SU-DHL-6 (cell line): ENCODE measurements around the gene RASAL3.

Source experiments
- H2AFZ ChIP-seq: fragments of 200-600 bp; sonication (generic); 2 replicates; pipeline ENCODE4 v1.6.1; 2014; ENCODE audit warnings: low read depth, mild to moderate bottlenecking, moderate library complexity, mixed read lengths, antibody characterized with exemption, low read length; ENCODE audit not compliant: severe bottlenecking
- H3F3A ChIP-seq: fragments of 200-600 bp; shearing (Covaris generic); 2 replicates; pipeline ENCODE4 v1.6.0; 2016; ENCODE audit warnings: antibody characterized with exemption, mild to moderate bottlenecking; ENCODE audit not compliant: insufficient read depth
- H3K27ac ChIP-seq: fragments of 200-600 bp; sonication (generic); 2 replicates; pipeline ENCODE4 v1.5.1; 2016; ENCODE audit warnings: low read depth, mild to moderate bottlenecking, low read length, moderate library complexity, mixed read lengths
- H3K27me3 ChIP-seq: fragments of 200-600 bp; sonication (generic), shearing (Covaris generic); 2 replicates; pipeline ENCODE4 v1.6.0; 2014; ENCODE audit warnings: mild to moderate bottlenecking, low read length
- H3K36me3 ChIP-seq: fragments of 200-600 bp; sonication (generic); 2 replicates; pipeline ENCODE4 v1.6.1; 2014; ENCODE audit warnings: mild to moderate bottlenecking, low read length, mixed read lengths
- H3K4me2 ChIP-seq: fragments of 300-600, 200-600 bp; shearing (Covaris generic), sonication (generic); 2 replicates; pipeline ENCODE4 v1.6.0; 2014; ENCODE audit warnings: low read length, low read depth, mild to moderate bottlenecking; ENCODE audit not compliant: poor library complexity, severe bottlenecking
- H3K4me3 ChIP-seq: fragments of 200-600 bp; sonication (generic); 2 replicates; pipeline ENCODE4 v1.5.1; 2014; ENCODE audit warnings: antibody characterized with exemption, low read length, mild to moderate bottlenecking, mixed read lengths; ENCODE audit not compliant: insufficient read depth, poor library complexity, severe bottlenecking
- H3K79me2 ChIP-seq: fragments of 200-600 bp; sonication (generic); 2 replicates; pipeline ENCODE4 v1.6.1; 2014; ENCODE audit warnings: mild to moderate bottlenecking, low read length, moderate library complexity; ENCODE audit not compliant: insufficient read depth
- H3K9ac ChIP-seq: fragments of 200-600 bp; sonication (generic); 2 replicates; pipeline ENCODE4 v1.7.0; 2014; ENCODE audit warnings: mild to moderate bottlenecking, low read length
- H3K9me2 ChIP-seq: fragments of 200-600 bp; sonication (generic); replicated peaks from 2 replicates; pipeline ENCODE4 v1.6.1; 2014; ENCODE audit warnings: low read length; ENCODE audit not compliant: insufficient read depth
- H3K9me3 ChIP-seq: fragments of 200-600 bp; sonication (generic); 2 replicates; pipeline ENCODE4 v1.6.1; 2014; ENCODE audit warnings: low read length, mixed read lengths; ENCODE audit not compliant: insufficient read depth
- H4K20me1 ChIP-seq: fragments of 200-600 bp; sonication (generic); 2 replicates; pipeline ENCODE4 v1.6.1; 2014; ENCODE audit warnings: low read depth, mild to moderate bottlenecking, antibody characterized with exemption, low read length, moderate library complexity, mixed read lengths
- EZH2phosphoT487 ChIP-seq: fragments of 200-600 bp; sonication (generic), shearing (Covaris generic); conservative IDR thresholded peaks from 2 replicates; pipeline ENCODE4 v1.6.1; 2018; ENCODE audit warnings: mild to moderate bottlenecking, antibody characterized with exemption, low read length, moderate library complexity, mixed read lengths
- TF ChIP-seq, protein P1 (sequence below): fragments of 200-600 bp; sonication (generic); IDR thresholded peaks from one replicate; pipeline ENCODE4 v1.5.1; 2017; ENCODE audit warnings: antibody characterized with exemption, mild to moderate bottlenecking, low read length, moderate library complexity; ENCODE audit not compliant: insufficient read depth, poor library complexity, severe bottlenecking

RASAL3 gene

DNA sequence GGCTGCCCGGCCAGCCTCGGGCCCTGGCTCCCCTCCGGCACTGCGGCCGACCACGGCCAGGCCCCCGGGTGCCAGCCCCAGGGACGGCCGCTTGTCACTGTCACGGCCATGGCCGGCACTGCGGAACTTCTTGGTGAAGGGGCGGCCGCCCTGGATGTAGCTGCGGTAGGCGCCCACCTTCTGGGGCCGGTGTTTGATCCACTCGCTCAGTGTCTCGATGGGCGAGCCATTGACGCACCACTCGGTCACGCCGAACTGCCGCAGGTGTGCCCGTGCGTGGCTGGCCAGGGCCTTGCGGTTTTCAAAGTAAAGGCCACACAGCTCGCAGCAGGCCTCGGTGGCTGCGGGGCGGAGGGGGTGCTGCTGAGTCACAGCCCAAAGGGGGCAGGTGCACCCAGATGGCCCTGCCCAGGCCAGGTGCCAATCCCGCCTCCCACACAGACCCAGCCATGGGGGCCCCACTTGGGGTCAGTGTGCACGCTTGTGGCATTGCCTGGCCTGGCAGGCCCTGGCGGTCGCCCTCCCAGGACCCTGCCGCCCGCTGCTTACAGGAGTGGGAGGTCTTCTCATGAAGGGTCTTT, 39.6 kb downstream of the RASAL3 start:
- Histone ChIP-seq H4K20me1 (no peaks in the 10 kb centered on the region; the same call in 1 of the 2 replicates), H3K27ac (no peak overlapping the region), H3K36me3 (peaks cover 7% of the 10 kb centered on the region; the same call in 1 of the 2 replicates)

DNA sequence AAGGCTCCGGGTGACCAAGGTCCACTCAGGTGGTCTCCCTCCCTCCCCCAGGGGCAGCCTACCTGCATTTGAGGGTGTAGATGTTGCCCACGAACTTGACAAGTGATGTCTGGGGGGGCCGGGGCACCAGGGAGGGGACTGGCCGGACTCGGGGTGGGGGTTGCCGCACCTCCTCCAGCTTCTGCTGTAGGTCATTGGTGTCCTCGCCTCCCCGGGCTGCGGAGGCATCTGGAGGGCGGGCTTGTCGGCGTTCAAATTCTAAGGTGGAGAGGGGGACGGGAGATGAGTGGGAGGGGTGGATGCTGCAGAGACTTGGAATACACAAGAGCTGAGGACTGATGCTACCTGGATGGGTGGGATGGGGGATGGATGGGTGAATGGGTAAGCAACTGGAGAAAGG, 40.2 kb downstream of the RASAL3 start:
- Histone ChIP-seq H3K4me3 (no peak overlapping the region), H3K9me2 (no peaks in the 10 kb centered on the region), H4K20me1 (no peaks in the 10 kb centered on the region; the same call in 1 of the 2 replicates), H3K27me3 (no peaks in the 10 kb centered on the region), H3K27ac (no peak overlapping the region), H3K9ac (no peak overlapping the region), H3F3A (0 out of 2 replicates have a peak, but pooled peaks cover 8% of the 10 kb centered on the region), H3K36me3 (peaks cover 7% of the 10 kb centered on the region; the same call in 1 of the 2 replicates), H3K4me2 (no peak overlapping the region), H3K9me3 (no peaks in the 10 kb centered on the region), H2AFZ (no peak overlapping the region), H3K79me2 (peaks cover 9% of the 10 kb centered on the region)
- no peak for TF ChIP-seq EZH2phosphoT487
- TF ChIP-seq, protein P1, sequence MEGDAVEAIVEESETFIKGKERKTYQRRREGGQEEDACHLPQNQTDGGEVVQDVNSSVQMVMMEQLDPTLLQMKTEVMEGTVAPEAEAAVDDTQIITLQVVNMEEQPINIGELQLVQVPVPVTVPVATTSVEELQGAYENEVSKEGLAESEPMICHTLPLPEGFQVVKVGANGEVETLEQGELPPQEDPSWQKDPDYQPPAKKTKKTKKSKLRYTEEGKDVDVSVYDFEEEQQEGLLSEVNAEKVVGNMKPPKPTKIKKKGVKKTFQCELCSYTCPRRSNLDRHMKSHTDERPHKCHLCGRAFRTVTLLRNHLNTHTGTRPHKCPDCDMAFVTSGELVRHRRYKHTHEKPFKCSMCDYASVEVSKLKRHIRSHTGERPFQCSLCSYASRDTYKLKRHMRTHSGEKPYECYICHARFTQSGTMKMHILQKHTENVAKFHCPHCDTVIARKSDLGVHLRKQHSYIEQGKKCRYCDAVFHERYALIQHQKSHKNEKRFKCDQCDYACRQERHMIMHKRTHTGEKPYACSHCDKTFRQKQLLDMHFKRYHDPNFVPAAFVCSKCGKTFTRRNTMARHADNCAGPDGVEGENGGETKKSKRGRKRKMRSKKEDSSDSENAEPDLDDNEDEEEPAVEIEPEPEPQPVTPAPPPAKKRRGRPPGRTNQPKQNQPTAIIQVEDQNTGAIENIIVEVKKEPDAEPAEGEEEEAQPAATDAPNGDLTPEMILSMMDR, result no peak

More for the DNA sequence above, 39.6 kb downstream of the RASAL3 start:
- H3F3A ChIP-seq, result 0 out of 2 replicates have a peak, but pooled peaks cover 4% of the 10 kb centered on the region
- no peak overlapping the region for H3K4me2 ChIP-seq
- TF ChIP-seq, protein P1, result no peak
- no peak for TF ChIP-seq EZH2phosphoT487
- no peak overlapping the region for H2AFZ ChIP-seq
- H3K9ac ChIP-seq, result no peak overlapping the region
- H3K9me3 ChIP-seq, result no peaks in the 10 kb centered on the region
- H3K27me3 ChIP-seq, result no peaks in the 10 kb centered on the region
- H3K79me2 ChIP-seq, result peaks cover 15% of the 10 kb centered on the region
- no peak overlapping the region for H3K4me3 ChIP-seq
- H3K9me2 ChIP-seq, result no peaks in the 10 kb centered on the region

DNA sequence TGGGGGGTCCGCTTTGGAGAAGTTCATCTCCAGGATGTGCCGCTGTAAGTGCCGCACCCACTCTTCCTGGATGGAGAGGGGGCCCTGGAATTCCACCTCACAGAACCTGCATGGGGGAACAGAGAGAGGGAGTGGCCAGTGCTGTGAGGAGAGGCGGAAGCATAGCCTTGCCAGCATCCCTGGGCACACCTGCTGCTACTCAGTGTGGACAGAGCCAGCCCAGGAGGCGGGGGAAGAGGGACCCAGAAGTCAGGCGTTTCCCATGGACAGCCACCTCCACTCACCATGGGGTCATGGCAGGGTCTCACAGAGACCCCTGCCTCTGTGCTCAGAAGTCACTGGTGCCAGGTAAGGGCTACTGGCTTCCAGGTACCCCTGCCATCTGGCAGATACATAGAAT, 41.2 kb downstream of the RASAL3 start:
- Histone ChIP-seq H3K9ac (no peak overlapping the region), H3K27me3 (no peaks in the 10 kb centered on the region), H3K79me2 (peaks cover 6% of the 10 kb centered on the region), H3F3A (0 out of 2 replicates have a peak, but pooled peaks cover 8% of the 10 kb centered on the region), H3K36me3 (peaks cover 7% of the 10 kb centered on the region; the same call in 1 of the 2 replicates), H3K9me3 (no peaks in the 10 kb centered on the region), H2AFZ (no peak overlapping the region), H3K27ac (no peak overlapping the region), H3K9me2 (no peaks in the 10 kb centered on the region), H3K4me2 (no peak overlapping the region), H3K4me3 (no peak overlapping the region), H4K20me1 (no peaks in the 10 kb centered on the region)
- TF ChIP-seq EZH2phosphoT487, result no peak
- TF ChIP-seq, protein P1, result no peak
